ENCODE data around the gene MRPL10.

MRPL10 gene

DNA sequence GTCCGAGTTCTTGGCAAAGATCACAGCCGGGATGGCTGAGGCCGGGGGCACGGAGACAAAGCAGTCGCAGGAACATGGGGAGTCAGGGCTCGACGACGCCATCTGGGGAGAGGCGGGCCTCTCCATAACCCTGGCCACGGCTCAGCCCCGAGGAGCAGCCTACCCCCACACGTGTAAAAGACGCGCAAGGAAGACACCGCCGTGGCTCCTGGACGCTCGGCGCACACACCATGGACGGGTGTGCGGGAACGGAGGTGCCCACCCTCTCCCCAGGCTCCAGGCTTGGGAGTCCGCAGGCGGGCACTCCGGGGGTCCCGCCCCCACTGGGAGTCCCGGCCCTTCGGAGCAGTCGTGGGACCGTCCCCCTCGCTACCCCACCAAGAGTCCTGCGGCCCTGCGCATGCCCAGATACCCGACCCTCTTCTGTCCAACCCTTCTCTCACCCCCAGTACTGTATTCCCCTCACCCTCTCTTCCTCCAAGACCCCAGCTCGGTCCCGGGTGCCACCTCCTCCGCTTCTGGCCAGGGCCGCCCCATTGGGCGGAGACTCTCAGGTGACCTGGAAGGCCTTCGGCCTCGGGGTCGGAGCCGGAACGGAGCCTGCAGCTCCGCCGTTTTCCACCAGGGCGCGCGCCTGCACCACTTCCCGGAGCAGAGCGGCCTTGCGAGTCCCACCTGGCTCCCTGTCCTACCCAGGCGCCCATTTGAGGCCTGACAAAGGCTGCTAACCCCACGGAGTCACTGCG is 9.6 kb upstream of the MRPL10 start, which contains the start of gene SCRN2:
SCRN2 (minus strand) TSS at position 532 of the 746 bp plus-strand sequence; CDS start at position 102, 430 bp downstream.
- Histone ChIP-seq H3K79me2 (ENCODE audit: insufficient read depth, low read length) (peaks cover 19% of the 10 kb centered on the region), H3K9ac (ENCODE audit: low read depth, low read length, poor library complexity, severe bottlenecking) (peak within 1 kb of the TSS; percentile 85), H4K20me1 (ENCODE audit: insufficient read depth, low read length, poor library complexity, severe bottlenecking) (no peaks in the 10 kb centered on the region), H3K9me3 (ENCODE audit: insufficient read depth, low read depth, low read length) (no peaks in the 10 kb centered on the region), H3K27me3 (ENCODE audit: insufficient read depth, low read length, poor library complexity, severe bottlenecking) (no peaks in the 10 kb centered on the region), H3K9me2 (replicated peaks; ENCODE audit: low read depth, low read length) (no peaks in the 10 kb centered on the region), H3K4me3 (ENCODE audit: low read length, poor library complexity, severe bottlenecking) (peak within 1 kb of the TSS; percentile 77), H3K4me1 (ENCODE audit: insufficient read depth, low read length, poor library complexity, severe bottlenecking) (peaks cover 26% of the 10 kb centered on the region), H3K36me3 (ENCODE audit: insufficient read depth, low read length) (no peaks in the 10 kb centered on the region), H2AFZ (ENCODE audit: low read length) (peak within 1 kb of the TSS; percentile 91), H3F3A (ENCODE audit: low read depth) (no peaks in the 10 kb centered on the region), H3K4me2 (ENCODE audit: low read depth, low read length, poor library complexity, severe bottlenecking) (peak within 1 kb of the TSS; percentile 91)
- TF ChIP-seq, protein P1, sequence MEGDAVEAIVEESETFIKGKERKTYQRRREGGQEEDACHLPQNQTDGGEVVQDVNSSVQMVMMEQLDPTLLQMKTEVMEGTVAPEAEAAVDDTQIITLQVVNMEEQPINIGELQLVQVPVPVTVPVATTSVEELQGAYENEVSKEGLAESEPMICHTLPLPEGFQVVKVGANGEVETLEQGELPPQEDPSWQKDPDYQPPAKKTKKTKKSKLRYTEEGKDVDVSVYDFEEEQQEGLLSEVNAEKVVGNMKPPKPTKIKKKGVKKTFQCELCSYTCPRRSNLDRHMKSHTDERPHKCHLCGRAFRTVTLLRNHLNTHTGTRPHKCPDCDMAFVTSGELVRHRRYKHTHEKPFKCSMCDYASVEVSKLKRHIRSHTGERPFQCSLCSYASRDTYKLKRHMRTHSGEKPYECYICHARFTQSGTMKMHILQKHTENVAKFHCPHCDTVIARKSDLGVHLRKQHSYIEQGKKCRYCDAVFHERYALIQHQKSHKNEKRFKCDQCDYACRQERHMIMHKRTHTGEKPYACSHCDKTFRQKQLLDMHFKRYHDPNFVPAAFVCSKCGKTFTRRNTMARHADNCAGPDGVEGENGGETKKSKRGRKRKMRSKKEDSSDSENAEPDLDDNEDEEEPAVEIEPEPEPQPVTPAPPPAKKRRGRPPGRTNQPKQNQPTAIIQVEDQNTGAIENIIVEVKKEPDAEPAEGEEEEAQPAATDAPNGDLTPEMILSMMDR (conservative IDR thresholded peaks at IDR 0.05; ENCODE audit: low read length) = peak; percentile 88
- no peak for TF ChIP-seq EZH2phosphoT487 (IDR thresholded peaks at IDR 0.05; ENCODE audit: borderline replicate concordance)

DNA sequence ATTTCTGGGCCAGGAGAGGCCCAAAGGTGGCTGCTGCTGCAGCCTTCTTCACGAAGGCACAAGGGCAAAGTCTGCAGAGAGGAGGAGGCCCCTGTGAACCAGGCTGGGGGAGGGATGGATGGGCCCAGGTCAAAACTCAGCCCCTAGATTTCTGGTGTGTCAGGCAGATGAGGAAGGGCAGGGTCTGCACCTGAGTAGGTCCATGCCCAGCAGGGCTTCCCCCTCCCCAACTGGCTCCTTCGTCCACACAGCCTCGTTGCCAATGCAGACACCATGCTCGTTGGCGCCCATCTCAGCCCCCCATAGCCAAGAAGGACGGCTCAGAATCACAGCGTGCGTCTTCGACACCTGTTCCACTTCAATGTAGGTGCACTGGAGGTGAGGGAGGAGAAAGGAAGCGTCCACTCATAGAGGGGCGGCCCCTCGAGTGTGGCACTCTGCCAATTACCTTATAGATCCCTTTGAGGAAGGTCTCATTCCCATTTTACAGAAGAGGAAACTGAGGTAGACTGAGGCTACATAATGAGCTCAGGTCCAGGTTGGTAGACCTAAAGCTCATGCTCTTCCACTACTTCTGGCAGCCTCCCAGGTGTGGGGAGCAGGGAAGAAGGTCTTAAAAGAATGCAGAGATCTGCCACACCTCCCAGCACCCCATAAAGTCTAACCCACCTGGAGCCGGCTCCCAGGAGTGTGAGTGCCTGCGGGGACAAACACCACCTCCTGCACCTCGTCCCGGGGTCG is 8.8 kb upstream of the MRPL10 start:
- TF ChIP-seq, protein P1 (conservative IDR thresholded peaks at IDR 0.05; ENCODE audit: low read length) = no peak
- Histone ChIP-seq H3K4me1 (ENCODE audit: insufficient read depth, low read length, poor library complexity, severe bottlenecking) (peaks cover 28% of the 10 kb centered on the region), H3K36me3 (ENCODE audit: insufficient read depth, low read length) (no peaks in the 10 kb centered on the region), H3K79me2 (ENCODE audit: insufficient read depth, low read length) (peaks cover 19% of the 10 kb centered on the region), H3F3A (ENCODE audit: low read depth) (no peaks in the 10 kb centered on the region), H3K27me3 (ENCODE audit: insufficient read depth, low read length, poor library complexity, severe bottlenecking) (no peaks in the 10 kb centered on the region), H4K20me1 (ENCODE audit: insufficient read depth, low read length, poor library complexity, severe bottlenecking) (no peaks in the 10 kb centered on the region), H3K9me2 (replicated peaks; ENCODE audit: low read depth, low read length) (no peaks in the 10 kb centered on the region), H3K4me2 (ENCODE audit: low read depth, low read length, poor library complexity, severe bottlenecking) (peak overlapping the region; percentile 91), H3K9me3 (ENCODE audit: insufficient read depth, low read depth, low read length) (no peaks in the 10 kb centered on the region), H3K9ac (ENCODE audit: low read depth, low read length, poor library complexity, severe bottlenecking) (peak overlapping the region; percentile 85), H2AFZ (ENCODE audit: low read length) (peak overlapping the region; percentile 85), H3K4me3 (ENCODE audit: low read length, poor library complexity, severe bottlenecking) (peak overlapping the region; percentile 77)

DNA sequence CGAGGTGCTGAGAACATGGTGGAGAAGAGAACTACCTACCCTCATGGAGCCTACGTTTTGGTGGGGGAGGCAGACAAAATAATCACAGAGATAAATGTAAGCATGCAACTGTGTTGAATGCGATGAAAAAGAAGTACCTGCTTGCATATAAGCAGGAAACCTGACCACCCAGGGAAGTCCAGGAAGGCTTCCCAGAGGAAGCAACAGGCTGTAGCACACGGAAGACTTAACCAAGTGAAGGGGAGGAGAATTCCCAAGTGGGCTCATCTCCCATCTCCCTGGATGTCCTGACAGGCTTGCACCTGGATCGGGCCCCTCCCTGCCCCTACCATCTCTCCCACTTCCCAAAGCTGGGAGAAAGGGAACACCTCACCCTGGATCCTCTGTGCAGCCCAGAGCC is 7.7 kb upstream of the MRPL10 start:
- Histone ChIP-seq H3K9me2 (replicated peaks; ENCODE audit: low read depth, low read length) (no peaks in the 10 kb centered on the region), H3K36me3 (ENCODE audit: insufficient read depth, low read length) (no peaks in the 10 kb centered on the region), H3K9me3 (ENCODE audit: insufficient read depth, low read depth, low read length) (no peaks in the 10 kb centered on the region), H3K4me3 (ENCODE audit: low read length, poor library complexity, severe bottlenecking) (peak overlapping the region; percentile 77), H4K20me1 (ENCODE audit: insufficient read depth, low read length, poor library complexity, severe bottlenecking) (no peaks in the 10 kb centered on the region), H2AFZ (ENCODE audit: low read length) (no peak overlapping the region), H3K4me2 (ENCODE audit: low read depth, low read length, poor library complexity, severe bottlenecking) (peak overlapping the region; percentile 91), H3K27me3 (ENCODE audit: insufficient read depth, low read length, poor library complexity, severe bottlenecking) (no peaks in the 10 kb centered on the region), H3F3A (ENCODE audit: low read depth) (no peaks in the 10 kb centered on the region), H3K79me2 (ENCODE audit: insufficient read depth, low read length) (peaks cover 19% of the 10 kb centered on the region), H3K9ac (ENCODE audit: low read depth, low read length, poor library complexity, severe bottlenecking) (no peak overlapping the region), H3K4me1 (ENCODE audit: insufficient read depth, low read length, poor library complexity, severe bottlenecking) (peaks cover 36% of the 10 kb centered on the region)
- no peak for TF ChIP-seq EZH2phosphoT487 (IDR thresholded peaks at IDR 0.05; ENCODE audit: borderline replicate concordance)
- TF ChIP-seq, protein P1 (conservative IDR thresholded peaks at IDR 0.05; ENCODE audit: low read length) = no peak

All from Loucy (cell line).